NT2/D1 (cell line): ENCODE measurements around the gene ZFP36L2.

Experiments
- SUZ12 ChIP-seq: IDR thresholded peaks from 2 replicates; pipeline ENCODE4 v1.6.1; 2011; ENCODE audit not compliant: insufficient read length, insufficient read depth; ENCODE audit errors: extremely low read depth
- YY1 ChIP-seq: IDR thresholded peaks from 2 replicates; pipeline ENCODE4 v1.6.1; 2011; ENCODE audit not compliant: insufficient read length, insufficient read depth
- ZNF274 ChIP-seq: IDR thresholded peaks from 2 replicates; pipeline ENCODE4 v1.6.1; 2011; ENCODE audit warnings: mild to moderate bottlenecking, low read depth, low read length

DNA sequence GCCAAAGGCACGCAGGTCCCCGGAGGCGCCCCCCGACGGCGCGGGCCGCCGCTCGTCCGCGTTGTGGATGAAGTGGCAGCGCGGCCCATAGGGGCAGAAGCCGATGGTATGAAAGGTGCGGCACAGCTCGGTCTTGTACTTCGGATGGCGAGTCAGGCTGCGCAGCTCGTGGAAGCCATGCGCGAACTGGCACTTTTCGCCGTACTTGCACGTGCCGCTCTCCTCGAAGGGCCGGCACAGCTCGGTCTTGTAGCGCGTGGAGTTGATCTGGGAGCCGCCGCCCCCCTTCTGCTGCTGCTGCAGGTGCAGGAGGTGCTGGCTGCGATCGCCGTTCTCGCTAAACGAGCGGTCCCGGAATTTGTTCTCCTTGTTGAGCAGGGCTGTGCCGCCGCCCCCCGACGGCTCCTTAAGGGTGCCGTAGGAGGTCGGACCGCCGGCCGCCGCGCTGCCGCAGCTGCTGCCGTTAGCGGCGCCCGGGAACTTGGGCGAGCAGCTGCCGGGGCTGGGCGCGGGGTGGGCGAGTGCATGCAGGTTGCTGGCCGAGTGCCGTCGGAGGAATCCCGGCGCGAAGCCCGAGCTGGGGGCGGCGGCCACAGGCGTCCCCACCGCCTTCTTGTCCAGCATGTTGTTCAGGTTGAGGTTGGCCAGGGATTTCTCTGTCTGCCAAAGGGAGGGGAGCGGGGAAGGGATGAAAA is 1.2 kb downstream of the ZFP36L2 start:
- TF ChIP-seq YY1 (no peak), ZNF274 (no peak), SUZ12 (no peak)
